Caki2 (cell line): Measurements from ENCODE around the gene GMDS. TPM values are rescaled to one million over a fixed set of nuclear protein-coding genes. Genes with fewer than 3 reads are reported as not detected.

Experiments
- DNase-seq: peaks from one replicate; pipeline ENCODE4 v3.0.0-alpha.2; 2015; ENCODE audit warnings: low read depth
- in situ Hi-C: cut with HindIII; loops from 2 replicates; pipeline ENCODE4 v1.10.0; 2016; ENCODE audit warnings: low sequenced_read_pairs, low pct_unique_long_range_greater_than_20kb, mixed read lengths
- total RNA-seq: library from RNA; depleted of rRNA; stranded (reverse); fragments of >200 nt; shearing (Covaris generic); gene quantifications from 2 replicates; pipeline ENCODE4 v1.2.3, GENCODE V29; 2014; ENCODE audit warnings: low replicate concordance

GMDS gene
- total RNA-seq, 1 experiment from 2014 or later = 10.9 TPM

GRCh38 chr6:1916334-1917070 lies 328.9 kb downstream of the GMDS start:
- DNase-seq = peak; percentile 89
- in situ Hi-C loops = no loop called here

GRCh38 chr6:1915226-1915625 lies 330.2 kb downstream of the GMDS start:
- in situ Hi-C loops = no loop called here
- no peak for DNase-seq

DNA sequence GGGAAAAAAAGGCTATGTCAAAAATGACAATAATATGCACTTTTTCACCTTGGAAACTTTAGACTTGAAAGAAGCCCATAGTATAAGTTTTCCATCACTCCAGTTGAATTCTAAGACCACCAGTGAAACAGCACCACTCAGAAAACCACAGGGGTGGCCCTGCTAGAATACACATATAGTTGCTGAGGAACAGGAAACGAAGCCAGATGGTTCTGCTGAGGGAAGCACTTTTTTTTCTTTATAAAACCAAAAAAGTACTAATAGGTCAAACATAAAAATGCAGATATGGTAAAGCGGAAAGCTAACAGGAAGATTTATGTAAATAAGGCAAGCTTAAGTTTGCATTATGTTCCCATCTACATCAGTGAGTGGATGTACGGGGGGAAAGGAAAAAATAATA lies 331.8 kb downstream of the GMDS start:
- DNase-seq = no peak
- in situ Hi-C loops = no loop called here

GRCh38 chr6:1912731-1913130 lies 332.7 kb downstream of the GMDS start:
- no peak for DNase-seq
- in situ Hi-C loops = no loop called here

- DNase-seq = no peak
- in situ Hi-C loops = no loop called here
These were observed 333.9 kb downstream of the GMDS start for GRCh38 chr6:1911474-1911873.

GRCh38 chr6:1910621-1911407 lies 334.6 kb downstream of the GMDS start:
- in situ Hi-C loops = no loop called here
- DNase-seq = no peak

- in situ Hi-C loops = no loop called here
- DNase-seq = no peak
These were observed 336.6 kb downstream of the GMDS start for GRCh38 chr6:1908784-1909183.

DNA sequence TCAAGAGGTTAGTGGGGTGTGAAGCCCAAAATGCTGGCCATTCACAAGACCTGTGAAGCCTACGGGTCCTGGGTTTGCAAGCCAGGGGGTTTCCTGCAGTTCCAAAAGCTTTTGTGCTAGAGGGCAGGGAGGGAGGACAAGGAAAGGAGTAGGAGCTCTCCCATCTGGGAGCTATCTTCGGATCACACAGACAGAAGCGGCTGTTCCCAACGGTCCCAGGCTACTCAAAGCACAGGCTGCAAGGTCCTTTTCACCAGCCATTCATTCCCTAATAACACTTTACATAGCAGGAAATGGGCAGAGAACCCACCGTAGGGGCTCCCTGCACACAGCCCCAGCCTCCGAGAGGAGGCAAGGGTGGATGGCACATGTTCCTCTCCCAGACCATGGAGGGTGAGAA lies 338.8 kb downstream of the GMDS start:
- in situ Hi-C loops = no loop called here
- no peak for DNase-seq

DNA sequence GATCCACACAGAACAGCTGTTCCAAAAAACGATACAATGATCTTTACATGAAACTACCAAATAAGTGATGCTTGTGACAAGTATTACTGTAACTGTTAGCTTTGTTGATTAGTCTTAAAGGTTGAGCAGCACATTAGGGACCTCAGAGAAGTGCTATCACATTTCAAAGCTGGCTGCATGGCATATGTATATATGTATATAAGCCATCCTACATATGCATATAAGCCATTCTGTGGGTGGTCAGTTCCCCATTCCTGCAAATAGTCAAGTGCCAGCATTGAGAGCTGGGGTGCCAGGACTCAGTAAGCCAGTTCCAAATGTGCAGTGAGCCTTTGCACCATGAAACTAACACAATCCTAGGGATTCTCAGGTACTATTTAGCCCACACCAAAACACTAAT lies 339.4 kb downstream of the GMDS start:
- in situ Hi-C loops = no loop called here
- no peak for DNase-seq

DNA sequence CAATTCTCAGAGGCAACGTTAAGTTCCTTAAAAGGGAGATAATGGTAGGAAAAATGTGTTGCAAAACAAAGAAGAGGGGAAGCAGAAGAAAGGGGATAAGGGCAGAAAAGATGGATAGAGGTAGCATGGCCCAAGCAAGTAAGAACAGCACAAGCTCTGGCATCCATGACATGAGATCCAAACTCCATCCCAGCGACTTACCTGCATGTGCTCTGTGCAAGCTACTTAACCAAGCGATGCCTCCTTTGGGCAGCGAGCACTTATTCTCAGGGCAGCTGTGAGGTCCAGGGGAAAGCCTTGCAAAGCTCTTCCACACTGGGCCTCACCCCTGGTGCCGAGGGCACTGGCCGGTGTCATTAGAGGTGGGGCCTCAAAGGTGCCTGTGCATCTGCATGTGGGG lies 340.5 kb downstream of the GMDS start:
- in situ Hi-C loops = no loop called here
- no peak for DNase-seq

DNA sequence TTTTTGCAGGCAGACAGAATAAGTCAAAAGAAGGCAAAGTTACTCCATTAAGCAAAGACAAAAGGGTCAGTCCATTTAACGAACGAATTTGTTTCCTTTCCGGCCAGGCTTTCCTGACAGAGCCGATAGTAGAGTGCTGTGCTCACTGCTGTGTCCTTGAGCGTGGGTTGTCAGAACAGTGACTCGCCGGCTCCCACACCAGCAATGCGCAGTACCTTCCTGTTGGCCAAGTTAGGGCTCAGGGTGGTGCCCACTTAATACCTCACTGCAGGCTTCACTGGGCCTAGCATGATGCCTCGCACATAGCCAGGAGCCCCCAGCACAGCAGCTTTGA lies 341.0 kb downstream of the GMDS start:
- DNase-seq = no peak
- in situ Hi-C loops = no loop called here

GRCh38 chr6:1903780-1904465 lies 341.5 kb downstream of the GMDS start:
- in situ Hi-C loops = no loop called here

DNA sequence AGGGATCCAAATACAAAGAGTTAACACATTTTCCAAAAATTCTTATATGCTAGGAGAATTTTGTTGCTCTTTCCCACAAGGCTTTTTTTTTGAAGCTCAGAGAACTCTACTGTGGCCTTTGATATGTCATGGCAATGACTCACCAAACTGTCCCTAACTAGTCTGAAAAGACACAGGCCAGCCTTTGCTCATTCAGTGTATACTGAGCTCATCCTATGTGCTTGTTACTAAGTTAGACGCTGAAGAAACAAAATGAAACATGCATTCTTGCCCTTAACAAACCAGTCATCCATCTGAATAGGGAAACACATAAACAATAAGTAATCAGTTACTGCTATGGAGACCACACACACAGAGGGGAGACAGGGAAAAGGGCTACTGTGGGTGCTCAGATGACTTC lies 343.8 kb downstream of the GMDS start:
- in situ Hi-C loops = no loop called here
- DNase-seq = peak; percentile 80

More at GRCh38 chr6:1903780-1904465, 341.5 kb downstream of the GMDS start:
- DNase-seq = no peak

GRCh38 chr6:1896897-1897296 lies 348.5 kb downstream of the GMDS start:
- in situ Hi-C loops = no loop called here
- DNase-seq = no peak

DNA sequence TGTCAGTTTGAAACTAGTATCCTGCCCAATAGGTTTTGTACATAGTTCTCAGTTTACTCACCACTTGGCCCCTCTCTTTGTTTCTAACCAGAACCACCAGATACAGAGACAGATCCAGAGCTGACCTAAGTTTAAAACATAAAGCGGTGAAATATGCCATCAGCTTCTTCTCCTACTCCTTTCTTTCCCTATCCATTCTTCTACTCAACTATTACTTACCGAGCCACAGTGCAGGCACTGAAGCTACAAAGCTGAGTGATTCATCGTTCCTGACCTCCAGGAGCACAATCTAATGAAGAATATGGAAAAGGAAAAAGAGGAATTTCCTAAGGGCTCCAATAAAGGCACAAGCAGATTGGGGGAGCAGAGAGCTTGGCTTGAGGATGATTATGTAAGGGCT lies 349.7 kb downstream of the GMDS start:
- DNase-seq = no peak
- in situ Hi-C loops = no loop called here

DNA sequence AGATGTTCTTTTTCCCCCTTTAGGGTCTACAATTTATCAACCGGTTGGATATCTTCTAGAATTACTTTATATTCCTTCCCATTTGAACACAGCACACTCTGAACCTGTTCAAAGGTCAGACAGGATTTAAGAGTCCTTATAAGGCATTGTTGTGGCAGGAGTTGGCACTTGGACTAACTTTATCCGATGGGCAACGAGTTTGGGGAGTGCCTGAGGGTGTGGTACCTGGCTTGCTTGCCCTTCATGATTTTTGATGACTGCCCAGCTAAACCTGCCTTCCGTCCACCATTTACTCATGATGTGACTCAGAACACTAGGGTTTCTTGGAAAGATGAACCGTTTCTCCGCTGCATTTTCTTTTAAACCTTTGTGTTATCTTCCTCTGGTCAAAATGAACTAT lies 350.5 kb downstream of the GMDS start:
- DNase-seq = no peak
- in situ Hi-C loops = no loop called here

DNA sequence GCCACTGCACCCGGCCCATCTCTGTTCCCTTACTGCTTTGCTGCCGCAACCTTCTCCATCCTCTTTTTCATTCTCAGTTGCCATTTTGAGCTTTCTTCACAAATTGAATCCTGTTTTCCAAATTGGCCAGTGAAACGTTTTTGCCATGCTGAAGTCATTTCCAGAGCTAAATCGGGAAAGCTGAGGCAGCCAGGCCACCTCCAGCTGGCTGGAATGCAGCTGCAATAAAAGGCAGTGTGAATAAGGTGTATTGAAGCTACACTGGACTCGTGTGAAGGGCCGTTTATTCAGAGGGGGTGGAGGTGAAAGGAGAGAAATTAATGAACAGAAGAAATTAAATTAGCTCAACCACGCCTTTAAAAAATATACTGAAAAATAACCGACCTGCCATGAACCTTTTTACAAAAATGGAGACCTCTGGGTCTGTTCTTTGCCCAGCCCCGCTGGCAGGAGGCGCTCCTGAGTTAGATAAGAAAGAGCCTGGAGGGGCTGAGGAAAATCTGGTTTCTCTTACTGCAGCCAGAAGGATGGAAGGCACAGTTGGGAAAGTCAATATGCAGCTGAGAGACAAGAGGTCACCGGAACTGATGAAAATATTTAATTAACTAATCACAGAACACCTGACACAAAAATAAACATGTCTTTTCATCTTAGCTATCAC lies 351.8 kb downstream of the GMDS start:
- in situ Hi-C loops = no loop called here
- no peak for DNase-seq

DNA sequence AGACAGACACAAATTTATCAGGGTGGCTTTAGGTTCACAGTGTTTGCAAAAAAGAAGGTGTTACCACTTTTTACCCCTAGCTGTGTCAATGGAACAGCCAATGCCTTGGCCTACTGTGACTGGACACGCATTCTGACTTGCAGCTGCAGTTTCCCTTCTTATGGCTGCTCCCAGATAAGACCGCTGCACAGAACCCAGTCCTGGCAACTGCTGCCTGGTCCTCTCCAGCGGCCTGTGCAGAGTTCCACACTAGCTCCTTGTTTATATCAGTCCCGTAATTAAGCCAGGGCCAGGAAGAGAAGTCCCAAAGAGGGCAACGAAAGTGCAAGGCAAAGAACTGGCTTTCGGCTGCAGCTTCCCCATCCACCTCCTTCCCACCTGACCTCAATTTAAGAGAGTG lies 352.7 kb downstream of the GMDS start:
- in situ Hi-C loops = no loop called here
- DNase-seq = no peak

- in situ Hi-C loops = no loop called here
- DNase-seq = no peak
These were observed 354.4 kb downstream of the GMDS start for GRCh38 chr6:1890987-1891386.
